ENCODE results near the gene TMEM192.
"Not testable (repeated sequence)": the region's sequence is repeated elsewhere in the genome, so short reads cannot be mapped to it uniquely, and the experiment has no call there.

Gene TMEM192

GRCh38 chr4:165112368-165113121 is at the start of gene TMEM192:
TMEM192 (minus strand) TSS chr4:165112860; CDS start chr4:165112773, 87 bp downstream.
- in situ Hi-C loops (cut with HindIII; ENCODE audit: low pct_unique_long_range_greater_than_20kb, low sequenced_read_pairs), result no loop called here
- TF ChIP-seq JUND (IDR thresholded peaks at IDR 0.05; ENCODE audit: low read depth), result no peak
- peak; percentile 81 to 94 for DNase-seq (ENCODE audit: low read depth in 1 of 2, low spot score in 1 of 2)

- TF ChIP-seq JUND (IDR thresholded peaks at IDR 0.05; ENCODE audit: low read depth), result no peak
- in situ Hi-C loops (cut with HindIII; ENCODE audit: low pct_unique_long_range_greater_than_20kb, low sequenced_read_pairs), result no loop called here
- DNase-seq (ENCODE audit: low read depth in 1 of 2, low spot score in 1 of 2), result no peak
Measured at GRCh38 chr4:165158762-165159161, 46.1 kb upstream of the TMEM192 start.

- in situ Hi-C loops (cut with HindIII; ENCODE audit: low pct_unique_long_range_greater_than_20kb, low sequenced_read_pairs), result no loop called here
- no peak for TF ChIP-seq JUND (IDR thresholded peaks at IDR 0.05; ENCODE audit: low read depth)
- DNase-seq (ENCODE audit: low read depth in 1 of 2, low spot score in 1 of 2), result peak in 1 of 2 experiments; percentile 37
Measured at GRCh38 chr4:165156906-165157305, 44.2 kb upstream of the TMEM192 start.

- no peak for TF ChIP-seq JUND (IDR thresholded peaks at IDR 0.05; ENCODE audit: low read depth)
- in situ Hi-C loops (cut with HindIII; ENCODE audit: low pct_unique_long_range_greater_than_20kb, low sequenced_read_pairs), result no loop called here
- DNase-seq (ENCODE audit: low read depth in 1 of 2, low spot score in 1 of 2), result no peak
Measured at GRCh38 chr4:165154482-165154881, 41.8 kb upstream of the TMEM192 start.

- in situ Hi-C loops (cut with HindIII; ENCODE audit: low pct_unique_long_range_greater_than_20kb, low sequenced_read_pairs), result no loop called here
- TF ChIP-seq JUND (IDR thresholded peaks at IDR 0.05; ENCODE audit: low read depth), result no peak
- DNase-seq (ENCODE audit: low read depth in 1 of 2, low spot score in 1 of 2), result no peak
Measured at GRCh38 chr4:165152527-165152926, 39.9 kb upstream of the TMEM192 start.

- in situ Hi-C loops (cut with HindIII; ENCODE audit: low pct_unique_long_range_greater_than_20kb, low sequenced_read_pairs), result no loop called here
- no peak for TF ChIP-seq JUND (IDR thresholded peaks at IDR 0.05; ENCODE audit: low read depth)
- DNase-seq (ENCODE audit: low read depth in 1 of 2, low spot score in 1 of 2), result no peak
Measured at GRCh38 chr4:165151734-165152133, 39.1 kb upstream of the TMEM192 start.

GRCh38 chr4:165150545-165150944 is 37.9 kb upstream of the TMEM192 start:
- in situ Hi-C loops (cut with HindIII; ENCODE audit: low pct_unique_long_range_greater_than_20kb, low sequenced_read_pairs), result no loop called here
- no peak for TF ChIP-seq JUND (IDR thresholded peaks at IDR 0.05; ENCODE audit: low read depth)

GRCh38 chr4:165138843-165139242 is 26.2 kb upstream of the TMEM192 start:
- DNase-seq (ENCODE audit: low read depth in 1 of 2, low spot score in 1 of 2), result no peak
- in situ Hi-C loops (cut with HindIII; ENCODE audit: low pct_unique_long_range_greater_than_20kb, low sequenced_read_pairs), result no loop called here
- TF ChIP-seq JUND (IDR thresholded peaks at IDR 0.05; ENCODE audit: low read depth), result no peak

More at GRCh38 chr4:165150545-165150944, 37.9 kb upstream of the TMEM192 start:
- DNase-seq (ENCODE audit: low read depth in 1 of 2, low spot score in 1 of 2), result no peak

GRCh38 chr4:165137205-165137604 is 24.5 kb upstream of the TMEM192 start:
- DNase-seq (ENCODE audit: low read depth in 1 of 2, low spot score in 1 of 2), result no peak
- in situ Hi-C loops (cut with HindIII; ENCODE audit: low pct_unique_long_range_greater_than_20kb, low sequenced_read_pairs), result no loop called here
- no peak for TF ChIP-seq JUND (IDR thresholded peaks at IDR 0.05; ENCODE audit: low read depth)

GRCh38 chr4:165136529-165136928 is 23.9 kb upstream of the TMEM192 start:
- TF ChIP-seq JUND (IDR thresholded peaks at IDR 0.05; ENCODE audit: low read depth), result no peak
- no peak for DNase-seq (ENCODE audit: low read depth in 1 of 2, low spot score in 1 of 2)
- in situ Hi-C loops (cut with HindIII; ENCODE audit: low pct_unique_long_range_greater_than_20kb, low sequenced_read_pairs), result no loop called here

- TF ChIP-seq JUND (IDR thresholded peaks at IDR 0.05; ENCODE audit: low read depth), result no peak
- no peak for DNase-seq (ENCODE audit: low read depth in 1 of 2, low spot score in 1 of 2)
- in situ Hi-C loops (cut with HindIII; ENCODE audit: low pct_unique_long_range_greater_than_20kb, low sequenced_read_pairs), result no loop called here
Measured at GRCh38 chr4:165133150-165133549, 20.5 kb upstream of the TMEM192 start.

GRCh38 chr4:165131247-165131832 is 18.7 kb upstream of the TMEM192 start:
- DNase-seq (ENCODE audit: low read depth in 1 of 2, low spot score in 1 of 2), result peak; percentile 23 to 62
- TF ChIP-seq JUND (IDR thresholded peaks at IDR 0.05; ENCODE audit: low read depth), result no peak
- in situ Hi-C loops (cut with HindIII; ENCODE audit: low pct_unique_long_range_greater_than_20kb, low sequenced_read_pairs), result no loop called here

GRCh38 chr4:165129924-165130323 is 17.3 kb upstream of the TMEM192 start:
- no peak for TF ChIP-seq JUND (IDR thresholded peaks at IDR 0.05; ENCODE audit: low read depth)
- no peak for DNase-seq (ENCODE audit: low read depth in 1 of 2, low spot score in 1 of 2)
- in situ Hi-C loops (cut with HindIII; ENCODE audit: low pct_unique_long_range_greater_than_20kb, low sequenced_read_pairs), result no loop called here

- in situ Hi-C loops (cut with HindIII; ENCODE audit: low pct_unique_long_range_greater_than_20kb, low sequenced_read_pairs), result not testable (repeated sequence)
Measured at GRCh38 chr4:165125869-165126499, 13.3 kb upstream of the TMEM192 start.

More at GRCh38 chr4:165125869-165126499, 13.3 kb upstream of the TMEM192 start:
- DNase-seq (ENCODE audit: low read depth in 1 of 2, low spot score in 1 of 2), result not testable (repeated sequence)
